ENCODE measurements around the gene ZGPAT.

GRCh38 chr20:63711085-63711645 lies 3.3 kb downstream of the ZGPAT start:
- no peak for TF ChIP-seq CTCF (IDR thresholded peaks at IDR 0.05)
- TF ChIP-seq POLR2A (IDR thresholded peaks at IDR 0.05): no peak
